GM18526 (cell line): ENCODE results near the gene RPGRIP1.

Experiments used
- POLR2A ChIP-seq: IDR thresholded peaks from 3 replicates; pipeline ENCODE4 v1.6.1; 2011; ENCODE audit not compliant: insufficient read length; ENCODE audit errors: extremely low read depth

RPGRIP1 gene

GRCh38 chr14:21317398-21317797 is 37.5 kb downstream of the RPGRIP1 start:
- no peak for TF ChIP-seq POLR2A

DNA sequence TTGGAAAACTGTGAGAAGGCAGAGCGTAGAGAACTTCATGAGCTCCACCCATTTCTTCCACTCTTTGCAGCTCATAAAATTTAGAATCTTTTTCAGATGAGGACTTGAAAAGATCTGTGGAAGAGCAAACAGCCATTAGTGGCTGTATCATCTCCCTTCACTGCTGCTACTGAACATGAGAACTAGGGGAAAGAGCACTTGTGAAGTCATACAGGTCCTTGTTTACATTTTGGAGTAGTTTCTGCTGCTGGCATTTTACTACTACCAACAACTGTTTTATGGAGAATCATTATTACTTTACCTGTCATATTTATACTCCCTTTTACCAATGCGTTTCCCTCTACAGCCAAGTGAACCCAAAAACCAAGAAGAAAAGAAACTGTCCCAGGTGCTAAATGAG is 41.0 kb downstream of the RPGRIP1 start:
- TF ChIP-seq POLR2A = no peak

- no peak for TF ChIP-seq POLR2A
Observed at GRCh38 chr14:21322716-21323115, 42.8 kb downstream of the RPGRIP1 start.

DNA sequence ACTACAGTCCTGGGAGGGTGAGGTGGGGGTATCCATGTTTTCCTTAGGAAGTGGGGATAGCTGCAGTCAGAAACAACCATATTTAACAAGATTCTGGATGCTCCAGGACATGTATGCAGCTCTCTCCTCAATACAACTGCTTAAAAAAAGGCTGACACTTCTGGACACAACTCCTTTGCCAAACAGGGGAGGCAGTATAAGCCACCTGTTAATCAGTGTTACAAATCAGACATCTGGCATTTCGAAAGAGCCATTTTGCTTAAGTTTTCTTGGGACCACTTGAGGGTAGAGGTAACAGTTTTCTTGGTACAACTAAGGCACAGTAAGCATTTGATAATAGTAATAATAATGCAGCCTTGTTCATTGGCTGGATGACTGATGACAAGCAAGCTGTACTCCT is 47.1 kb downstream of the RPGRIP1 start:
- TF ChIP-seq POLR2A = no peak
